Glomerular visceral epithelial cell (primary cell): ENCODE data around the gene TNS1.

ENCODE experiments used
- DNase-seq: peaks from one replicate; pipeline ENCODE4 v3.0.0-alpha.2; 2016; ENCODE audit errors: extremely low spot score

Gene TNS1

GRCh38 chr2:218015586-218016521 lies 13.1 kb upstream of the TNS1 start:
- no peak for DNase-seq

- no peak for DNase-seq
These were observed 12.2 kb upstream of the TNS1 start for GRCh38 chr2:218014706-218015585.

GRCh38 chr2:218013289-218013688 lies 10.5 kb upstream of the TNS1 start:
- no peak for DNase-seq

- DNase-seq = no peak
These were observed 9.5 kb upstream of the TNS1 start for GRCh38 chr2:218012284-218012683.

GRCh38 chr2:218011653-218012040 lies 8.9 kb upstream of the TNS1 start:
- no peak for DNase-seq

GRCh38 chr2:218010984-218011652 lies 8.3 kb upstream of the TNS1 start:
- no peak for DNase-seq

- DNase-seq = peak; percentile 57
These were observed 7.6 kb upstream of the TNS1 start for GRCh38 chr2:218010140-218010983.

- DNase-seq = no peak
These were observed 7.0 kb upstream of the TNS1 start for GRCh38 chr2:218009765-218010139.

GRCh38 chr2:218009231-218009630 lies 6.4 kb upstream of the TNS1 start:
- DNase-seq = no peak

GRCh38 chr2:218008060-218009040 lies 5.6 kb upstream of the TNS1 start:
- no peak for DNase-seq

GRCh38 chr2:218006741-218007140 lies 3.9 kb upstream of the TNS1 start:
- no peak for DNase-seq

- no peak for DNase-seq
These were observed 2.7 kb upstream of the TNS1 start for GRCh38 chr2:218005486-218005885.

GRCh38 chr2:218005028-218005427 lies 2.2 kb upstream of the TNS1 start:
- DNase-seq = no peak

GRCh38 chr2:218003981-218004419 lies 1.2 kb upstream of the TNS1 start:
- DNase-seq = no peak

GRCh38 chr2:218003281-218003944 lies 618 bp upstream of the TNS1 start:
- no peak for DNase-seq

- no peak for DNase-seq
These were observed 501 bp downstream of the TNS1 start for GRCh38 chr2:218002143-218002844.

GRCh38 chr2:218001629-218002028 lies 1.2 kb downstream of the TNS1 start:
- no peak for DNase-seq

GRCh38 chr2:218000136-218000535 lies 2.7 kb downstream of the TNS1 start:
- no peak for DNase-seq

- no peak for DNase-seq
These were observed 3.2 kb downstream of the TNS1 start for GRCh38 chr2:217999595-217999959.
